H1 (cell line): Measurements from ENCODE around the gene DHRS7B. TPM values are rescaled to one million over a fixed set of nuclear protein-coding genes. Genes with fewer than 3 reads are reported as not detected.
A peak's percentile ranks its signal among the peaks of the same experiment; 100 is the strongest.

Source experiments
- CTCF ChIA-PET: fragments of 300-600 bp; sonication (Branson Sonifier 250); formaldehyde crosslinking; loops from one replicate; lab custom pipeline; 2021; ENCODE audit not compliant: partially characterized antibody; lab: Charles Lee
- POLR2A ChIA-PET: fragments of 300-600 bp; sonication (Branson Sonifier 250); formaldehyde crosslinking; loops from one replicate; lab custom pipeline; 2021; ENCODE audit warnings: inconsistent platforms; ENCODE audit not compliant: partially characterized antibody; lab: Charles Lee
- DNase-seq, 2 experiments: peaks; one replicate each; pipeline versions ENCODE4 v3.0.0 to v3.0.0-alpha.2; 2010 to 2022; ENCODE audit warnings: low spot score in 2 of 2, low read depth in 1 of 2, mixed read lengths in 1 of 2
- FAIRE-seq: peaks from 2 replicates; lab custom pipeline; 2011; peaks lifted over from hg19 to GRCh38; lab: Jason Lieb, UNC
- H2AFZ ChIP-seq: 2 replicates; pipeline ENCODE4 v1.8.1; 2012; ENCODE audit warnings: low read length, inconsistent platforms
- H2AK5ac ChIP-seq: 2 replicates; pipeline ENCODE4 v1.6.1; 2013; ENCODE audit warnings: low read depth, low read length
- H2BK120ac ChIP-seq: replicated peaks from 2 replicates; pipeline ENCODE3; 2013; ENCODE audit warnings: low read depth, low read length, inconsistent platforms
- H2BK12ac ChIP-seq: 2 replicates; pipeline ENCODE4 v1.6.1; 2013; ENCODE audit warnings: low read depth, low read length
- H2BK15ac ChIP-seq: 2 replicates; pipeline ENCODE4 v1.6.1; 2013; ENCODE audit warnings: low read length
- H2BK20ac ChIP-seq: 2 replicates; pipeline ENCODE4 v1.6.1; 2013; ENCODE audit warnings: low read length
- H2BK5ac ChIP-seq: 2 replicates; pipeline ENCODE4 v1.6.1; 2013; ENCODE audit warnings: low read depth, low read length
- H3K14ac ChIP-seq: 2 replicates; pipeline ENCODE4 v1.6.1; 2013; ENCODE audit warnings: inconsistent platforms; ENCODE audit not compliant: insufficient read length
- H3K18ac ChIP-seq: 2 replicates; pipeline ENCODE4 v1.6.1; 2013; ENCODE audit warnings: low read length; ENCODE audit errors: extremely low read depth
- H3K23ac ChIP-seq: 2 replicates; pipeline ENCODE4 v1.6.1; 2013; ENCODE audit warnings: inconsistent platforms; ENCODE audit not compliant: insufficient read length
- H3K23me2 ChIP-seq: 2 replicates; pipeline ENCODE4 v1.6.1; 2013; ENCODE audit warnings: low read depth, low read length
- H3K27ac ChIP-seq: 2 replicates; pipeline ENCODE4 v1.6.1; 2011; ENCODE audit warnings: low read depth, low read length, inconsistent platforms
- H3K27me3 ChIP-seq, 4 experiments: replicated peaks in 1 of 4; 1 replicate in 1 of 4; 2 replicates in 3 of 4; pipeline versions ENCODE4 v1.6.1 to v1.8.1; 2011 to 2013; ENCODE audit warnings: low read length in 3 of 4, mild to moderate bottlenecking in 3 of 4, inconsistent platforms in 2 of 4, mixed read lengths in 2 of 4, moderate library complexity in 1 of 4; ENCODE audit not compliant: control insufficient read depth in 3 of 4, insufficient read depth in 3 of 4; ENCODE audit errors: extremely low read depth in 1 of 4
- H3K36me3 ChIP-seq, 4 experiments: 2 replicates each; pipeline versions ENCODE4 v1.6.1 to v1.8.1; 2011 to 2013; ENCODE audit warnings: mild to moderate bottlenecking in 4 of 4, low read length in 3 of 4, moderate library complexity in 2 of 4, control low read depth in 1 of 4, inconsistent platforms in 1 of 4; ENCODE audit not compliant: insufficient read depth in 4 of 4, control insufficient read depth in 2 of 4
- H3K4ac ChIP-seq: replicated peaks from 2 replicates; pipeline ENCODE3; 2013; ENCODE audit warnings: low read length, low read depth, mixed read lengths, inconsistent platforms; ENCODE audit not compliant: insufficient read length
- H3K4me1 ChIP-seq, 4 experiments: replicated peaks in 1 of 4; 1 replicate in 1 of 4; 2 replicates in 3 of 4; pipeline versions ENCODE4 v1.6.1 to v1.8.1; 2011 to 2013; ENCODE audit warnings: low read length in 3 of 4, inconsistent platforms in 2 of 4, mixed read lengths in 1 of 4; ENCODE audit not compliant: insufficient read depth in 4 of 4, control insufficient read depth in 3 of 4
- H3K4me2 ChIP-seq, 2 experiments: 2 replicates each; pipeline versions ENCODE4 v1.6.1 to v1.8.1; 2011 to 2013; ENCODE audit warnings: low read depth in 2 of 2, low read length in 2 of 2, control low read depth in 1 of 2, inconsistent platforms in 1 of 2, mild to moderate bottlenecking in 1 of 2; ENCODE audit not compliant: insufficient read depth in 1 of 2
- H3K4me3 ChIP-seq, 4 experiments: fragments of 200-600, 300-600 bp in 1 of 4; sonication (generic), shearing (Covaris generic), sonication (Bioruptor Twin) in 1 of 4; 2 replicates each; pipeline versions ENCODE4 v1.5.1 to v1.8.1; 2011 to 2016; ENCODE audit warnings: low read length in 4 of 4, low read depth in 3 of 4, control low read depth in 2 of 4, inconsistent platforms in 2 of 4, mild to moderate bottlenecking in 2 of 4, mixed read lengths in 1 of 4, moderate library complexity in 1 of 4; ENCODE audit not compliant: insufficient read depth in 2 of 4; ENCODE audit errors: extremely low read depth in 1 of 4
- H3K56ac ChIP-seq: replicated peaks from 2 replicates; pipeline ENCODE3; 2013; ENCODE audit warnings: low read depth, mild to moderate bottlenecking, mixed read lengths, low read length, inconsistent platforms; ENCODE audit not compliant: insufficient read length
- H3K79me1 ChIP-seq: 2 replicates; pipeline ENCODE4 v1.6.1; 2013; ENCODE audit warnings: low read depth, low read length, control low read depth
- H3K79me2 ChIP-seq, 2 experiments: 2 replicates each; pipeline versions ENCODE4 v1.6.1 to v1.8.1; 2012 to 2013; ENCODE audit warnings: low read length in 2 of 2, mild to moderate bottlenecking in 2 of 2, inconsistent platforms in 1 of 2; ENCODE audit not compliant: insufficient read depth in 2 of 2, control insufficient read depth in 1 of 2
- H3K9ac ChIP-seq, 4 experiments: replicated peaks in 1 of 4; 1 replicate in 1 of 4; 2 replicates in 3 of 4; pipeline versions ENCODE4 v1.6.1 to v1.8.1; 2011 to 2013; ENCODE audit warnings: low read depth in 3 of 4, low read length in 3 of 4, control low read depth in 2 of 4, mild to moderate bottlenecking in 2 of 4, moderate library complexity in 2 of 4, inconsistent platforms in 1 of 4; ENCODE audit errors: extremely low read depth in 1 of 4
- H3K9me3 ChIP-seq, 2 experiments: 2 replicates each; pipeline versions ENCODE4 v1.6.1 to v1.8.1; 2012 to 2013; ENCODE audit warnings: mild to moderate bottlenecking in 2 of 2, moderate library complexity in 2 of 2, control low read depth in 1 of 2, inconsistent platforms in 1 of 2, low read depth in 1 of 2, low read length in 1 of 2, mixed read lengths in 1 of 2; ENCODE audit not compliant: insufficient read depth in 2 of 2
- H4K20me1 ChIP-seq, 2 experiments: replicated peaks in 1 of 2; 2 replicates each; pipeline versions ENCODE3 to v1.8.1; 2011 to 2013; ENCODE audit warnings: inconsistent platforms in 2 of 2, low read length in 2 of 2, mild to moderate bottlenecking in 1 of 2; ENCODE audit not compliant: insufficient read depth in 2 of 2, control insufficient read depth in 1 of 2
- H4K5ac ChIP-seq: 2 replicates; pipeline ENCODE4 v1.6.1; 2013; ENCODE audit warnings: low read length, low read depth, mixed read lengths, inconsistent platforms; ENCODE audit not compliant: insufficient read length
- H4K8ac ChIP-seq: 2 replicates; pipeline ENCODE4 v1.8.0; 2013; ENCODE audit warnings: mild to moderate bottlenecking, moderate library complexity, low read length, inconsistent platforms; ENCODE audit not compliant: insufficient read depth; ENCODE audit errors: extremely low read depth
- H4K91ac ChIP-seq: replicated peaks from 2 replicates; pipeline ENCODE3; 2013; ENCODE audit warnings: low read length, mixed read lengths, inconsistent platforms; ENCODE audit not compliant: insufficient read length
- ASH2L ChIP-seq: fragments of 200-600, 300-600 bp; sonication (generic); IDR thresholded peaks from one replicate; pipeline ENCODE4 v1.7.1; 2017; ENCODE audit warnings: low read length
- CHD1 ChIP-seq: IDR thresholded peaks from 2 replicates; pipeline ENCODE4 v1.6.1; 2012; ENCODE audit warnings: low read depth, low read length, improper control_type of control experiment
- SIN3A ChIP-seq, 2 experiments: IDR thresholded peaks in 1 of 2; conservative IDR thresholded peaks in 1 of 2; 2 replicates each; pipeline ENCODE4 v1.6.1; 2011 to 2012; ENCODE audit warnings: low read length in 2 of 2, improper control_type of control experiment in 1 of 2, low read depth in 1 of 2, mild to moderate bottlenecking in 1 of 2
- TEAD4 ChIP-seq: IDR thresholded peaks from 2 replicates; pipeline ENCODE4 v1.6.1; 2012; ENCODE audit warnings: low read depth, low read length, inconsistent platforms, mixed read lengths
- WGBS, 2 experiments: shearing (Covaris generic) in 1 of 2; methylation state at CpG; one replicate each; pipeline versions ENCODE4 v1.1.6 to v1.1.7; 2013 to 2015; ENCODE audit warnings: low lambda C conversion rate in 2 of 2, mixed read lengths in 2 of 2, inconsistent platforms in 1 of 2, low coverage in 1 of 2, missing lambda C conversion rate in 1 of 2; ENCODE audit not compliant: insufficient replicate concordance in 2 of 2, insufficient coverage in 1 of 2, insufficient read length in 1 of 2; ENCODE audit errors: extremely low coverage in 1 of 2, missing lambda C conversion rate in 1 of 2; 5-methylcytosine and 5-hydroxymethylcytosine counted together
- polyA plus RNA-seq, 7 experiments: library from polyadenylated mRNA; depleted of rRNA in 3 of 7; stranded (reverse) in 5 of 7; unstranded in 2 of 7; fragments of >200 nt in 5 of 7; fragments of 200-250 nt in 2 of 7; gene quantifications; 1 replicate in 5 of 7; 2 replicates in 1 of 7; 4 replicates in 1 of 7; pipeline versions ENCODE4 v1.2.1 to v1.2.3, GENCODE V29; 2011 to 2013; ENCODE audit warnings: missing spikeins in 2 of 7, mixed read lengths in 2 of 7
- total RNA-seq: library from RNA; stranded (reverse); fragmentation: NEBNext Ultra II Directional; extraction: Animal tissue kit (Norgen Biotek cat#: 25700); gene quantifications from 2 replicates; pipeline ENCODE4 v1.2.1, GENCODE V29; 2021
- TF ChIP-seq, protein P1 (sequence below): IDR thresholded peaks from 2 replicates; pipeline ENCODE4 v1.6.1; 2012; ENCODE audit warnings: inconsistent platforms

Gene DHRS7B
- total and polyA plus RNA-seq, 2 of the 8 experiments (the other 6 are each of a cell fraction or from before 2014, with no cell fraction given) = 11.0 to 27.9 TPM

DNA sequence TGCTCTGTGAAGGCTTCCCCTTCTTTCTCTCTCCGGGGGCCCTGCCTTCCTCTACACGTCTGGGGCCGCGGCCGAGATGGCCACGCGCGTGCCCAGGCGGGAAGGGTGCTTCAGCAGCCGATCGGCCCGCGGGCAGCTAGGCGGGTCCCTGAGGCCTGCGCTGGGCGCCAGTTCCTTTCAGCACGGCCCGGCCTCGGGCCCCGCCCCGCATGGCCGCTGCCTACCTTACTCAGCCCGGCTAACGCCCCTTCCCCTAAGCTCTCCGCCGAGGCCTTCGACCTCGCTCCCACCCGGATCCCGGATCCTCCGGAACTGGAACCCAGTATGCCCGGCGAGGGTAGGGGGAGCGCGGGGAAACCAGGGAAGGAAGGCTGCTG, 86.9 kb downstream of the DHRS7B start:
- H4K5ac ChIP-seq = peak overlapping the region; percentile 85
- peaks cover 8% of the 10 kb centered on the region for H3K23me2 ChIP-seq
- H4K8ac ChIP-seq = peak overlapping the region; percentile 98
- no peak overlapping the region for H2BK120ac ChIP-seq
- peak overlapping the region; percentile 71 for H3K56ac ChIP-seq
- H3K27me3 ChIP-seq = no peaks in the 10 kb centered on the region
- ChIA-PET POLR2A (interaction anchor here (0.8 to 4.9 kb wide), 21 partner anchors 8 to 262 kb away, joined by 3 to 42 read pairs (median 4); partner anchors contain the start of gene USP22), CTCF (interaction anchor here (0.9 to 3.6 kb wide), 4 partner anchors 9 to 85 kb away, joined by 3 to 28 read pairs (median 4); no protein-coding TSS in a partner anchor)
- H3K36me3 ChIP-seq = peaks cover 0 to 14% (median 2%) of the 10 kb centered on the region in 4 experiments; a peak in 4 of 8 replicates
- peak overlapping the region; percentile 41 for H4K91ac ChIP-seq
- H3K9me3 ChIP-seq = no peaks in the 10 kb centered on the region
- H3K79me1 ChIP-seq = peaks cover 18% of the 10 kb centered on the region
- peak overlapping the region; percentile 89; the same call in 1 of the 2 replicates for H3K18ac ChIP-seq
- peaks cover 0 to 14% (median 5%) of the 10 kb centered on the region in 4 experiments; a peak in 4 of 7 replicates for H3K4me1 ChIP-seq
- TF ChIP-seq, protein P1, sequence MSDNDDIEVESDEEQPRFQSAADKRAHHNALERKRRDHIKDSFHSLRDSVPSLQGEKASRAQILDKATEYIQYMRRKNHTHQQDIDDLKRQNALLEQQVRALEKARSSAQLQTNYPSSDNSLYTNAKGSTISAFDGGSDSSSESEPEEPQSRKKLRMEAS = no peak
- TF ChIP-seq ASH2L = peak; percentile 79
- peak; percentile 39; the same call in 1 of the 2 replicates for TF ChIP-seq CHD1
- TF ChIP-seq SIN3A (conservative IDR thresholded peaks at IDR 0.05 in 1 of 2, IDR thresholded peaks at IDR 0.05 in 1 of 2; ENCODE audit: low read depth in 1 of 2, low read length in 2 of 2) = peak in 1 of 2 experiments; percentile 51; a peak in 1 of 4 replicates
- TF ChIP-seq TEAD4 = no peak
- H3K9ac ChIP-seq = peak overlapping the region; percentile 91 to 96 (median 94)
- no peak overlapping the region for H2BK20ac ChIP-seq
- no peak overlapping the region for H3K14ac ChIP-seq
- peaks cover 45 to 53% of the 10 kb centered on the region in 2 experiments for H3K79me2 ChIP-seq
- H3K4me2 ChIP-seq = peak overlapping the region; percentile 87 to 89
- H2BK5ac ChIP-seq = peak overlapping the region; percentile 93
- no peak overlapping the region for H2AFZ ChIP-seq
- H2BK12ac ChIP-seq = no peak overlapping the region
- H3K27ac ChIP-seq = peak overlapping the region; percentile 97
- H4K20me1 ChIP-seq = peaks cover 26 to 28% of the 10 kb centered on the region in 2 experiments
- H2BK15ac ChIP-seq = 0 out of 2 replicates have a peak overlapping the region, but pooled peaks have one; percentile 47
- H3K4ac ChIP-seq = peak overlapping the region; percentile 75
- FAIRE-seq (no peak), DNase-seq (no peak)
- 2% methylated on average over 23 of the region's 35 CpGs; no CpG with 5 or more reads in 1 of the 2 experiments for WGBS, 2 experiments
- H3K23ac ChIP-seq = no peak overlapping the region
- H2AK5ac ChIP-seq = no peak overlapping the region
- peak overlapping the region; percentile 85 to 97 (median 92) for H3K4me3 ChIP-seq
